GM12892 (cell line): ENCODE results near the gene TBCA.

Experiments used
- POLR2A ChIP-seq: IDR thresholded peaks from 2 replicates; pipeline ENCODE4 v1.6.1; 2011; ENCODE audit warnings: low read depth, low read length, control low read depth
- POLR2AphosphoS5 ChIP-seq: IDR thresholded peaks from 2 replicates; pipeline ENCODE4 v1.6.1; 2011; ENCODE audit warnings: low read depth, low read length, control low read depth

DNA sequence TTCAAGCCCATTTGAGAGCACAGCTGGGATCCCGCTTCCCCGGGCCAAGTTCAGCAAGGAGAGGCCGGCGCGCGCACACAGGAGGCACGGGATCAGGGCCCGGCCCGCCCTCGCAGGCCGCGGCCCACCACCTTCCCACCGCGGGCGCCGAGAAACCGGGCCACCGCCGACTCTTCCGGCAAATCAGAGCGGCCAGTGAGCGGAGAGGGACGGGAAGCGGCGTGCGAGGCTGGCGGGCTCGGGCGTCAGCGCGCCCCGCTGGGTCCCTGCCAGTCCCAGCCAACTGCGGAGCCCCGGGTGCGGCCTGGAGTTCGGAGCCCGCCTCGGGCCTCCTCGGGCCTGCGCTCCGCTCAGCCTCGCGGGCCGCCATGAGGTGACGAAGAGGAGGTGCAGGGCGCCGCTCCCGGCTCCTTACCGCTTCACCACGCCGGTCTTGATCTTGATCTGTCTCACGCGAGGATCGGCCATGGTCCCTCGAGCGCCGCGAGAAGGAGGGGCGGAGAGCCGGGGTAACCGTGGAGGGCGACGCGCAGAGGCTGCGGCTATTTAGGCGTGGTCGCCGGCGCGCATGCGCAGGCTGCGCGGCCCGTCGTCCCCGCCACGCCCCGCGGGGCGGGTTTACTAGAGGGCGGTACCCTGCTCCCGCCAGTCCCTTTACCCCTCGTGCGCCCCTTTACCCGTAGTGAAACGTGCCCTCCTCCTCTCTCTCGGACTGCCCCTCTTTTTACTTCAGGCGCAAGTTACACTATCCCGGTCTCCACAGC, at the start of gene TBCA:
- peak; percentile 75 for TF ChIP-seq POLR2AphosphoS5
- peak; percentile 91; the same call in 1 of the 2 replicates for TF ChIP-seq POLR2A
